ENCODE data around the gene SALL1.

The SALL1 gene

GRCh38 chr16:51124896-51125295, 26.2 kb downstream of the SALL1 start:
- no peak for FAIRE-seq
- no peak for TF ChIP-seq POLR2A (IDR thresholded peaks at IDR 0.05; ENCODE audit: low read depth, low read length)
- no peak for TF ChIP-seq POLR2AphosphoS5 (IDR thresholded peaks at IDR 0.05; ENCODE audit: low read depth, low read length)
- no peak for TF ChIP-seq SPI1 (IDR thresholded peaks at IDR 0.05; ENCODE audit: low read depth, low read length)
- TF ChIP-seq PAX5 (IDR thresholded peaks at IDR 0.05; ENCODE audit: insufficient read depth, low read length, severe bottlenecking), result no peak
- TF ChIP-seq TAF1 (IDR thresholded peaks at IDR 0.05; ENCODE audit: low read depth, low read length), result no peak
- no peak for TF ChIP-seq POU2F2 (IDR thresholded peaks at IDR 0.05; ENCODE audit: low read depth, low read length)
- DNase-seq (ENCODE audit: insufficient read length, low spot score), result no peak

GRCh38 chr16:51121850-51122249, 29.2 kb downstream of the SALL1 start:
- TF ChIP-seq SPI1 (IDR thresholded peaks at IDR 0.05; ENCODE audit: low read depth, low read length) (no peak), POU2F2 (IDR thresholded peaks at IDR 0.05; ENCODE audit: low read depth, low read length) (no peak), POLR2A (IDR thresholded peaks at IDR 0.05; ENCODE audit: low read depth, low read length) (no peak), POLR2AphosphoS5 (IDR thresholded peaks at IDR 0.05; ENCODE audit: low read depth, low read length) (no peak), PAX5 (IDR thresholded peaks at IDR 0.05; ENCODE audit: insufficient read depth, low read length, severe bottlenecking) (no peak), TAF1 (IDR thresholded peaks at IDR 0.05; ENCODE audit: low read depth, low read length) (no peak)
- DNase-seq (ENCODE audit: insufficient read length, low spot score) (no peak), FAIRE-seq (no peak)

GRCh38 chr16:51120730-51121347, 30.2 kb downstream of the SALL1 start:
- TF ChIP-seq PAX5 (IDR thresholded peaks at IDR 0.05; ENCODE audit: insufficient read depth, low read length, severe bottlenecking) (no peak), POLR2A (IDR thresholded peaks at IDR 0.05; ENCODE audit: low read depth, low read length) (no peak), POLR2AphosphoS5 (IDR thresholded peaks at IDR 0.05; ENCODE audit: low read depth, low read length) (no peak), SPI1 (IDR thresholded peaks at IDR 0.05; ENCODE audit: low read depth, low read length) (no peak), TAF1 (IDR thresholded peaks at IDR 0.05; ENCODE audit: low read depth, low read length) (no peak), POU2F2 (IDR thresholded peaks at IDR 0.05; ENCODE audit: low read depth, low read length) (no peak)
- FAIRE-seq (no peak), DNase-seq (ENCODE audit: insufficient read length, low spot score) (no peak)

GRCh38 chr16:51119973-51120729, 30.9 kb downstream of the SALL1 start:
- no peak for DNase-seq (ENCODE audit: insufficient read length, low spot score)
- TF ChIP-seq TAF1 (IDR thresholded peaks at IDR 0.05; ENCODE audit: low read depth, low read length) (no peak), PAX5 (IDR thresholded peaks at IDR 0.05; ENCODE audit: insufficient read depth, low read length, severe bottlenecking) (no peak), POU2F2 (IDR thresholded peaks at IDR 0.05; ENCODE audit: low read depth, low read length) (no peak), SPI1 (IDR thresholded peaks at IDR 0.05; ENCODE audit: low read depth, low read length) (no peak), POLR2A (IDR thresholded peaks at IDR 0.05; ENCODE audit: low read depth, low read length) (no peak), POLR2AphosphoS5 (IDR thresholded peaks at IDR 0.05; ENCODE audit: low read depth, low read length) (no peak)
- FAIRE-seq, result no peak

GRCh38 chr16:51119556-51119955, 31.5 kb downstream of the SALL1 start:
- no peak for DNase-seq (ENCODE audit: insufficient read length, low spot score)
- FAIRE-seq, result no peak
- TF ChIP-seq TAF1 (IDR thresholded peaks at IDR 0.05; ENCODE audit: low read depth, low read length) (no peak), PAX5 (IDR thresholded peaks at IDR 0.05; ENCODE audit: insufficient read depth, low read length, severe bottlenecking) (no peak), POLR2AphosphoS5 (IDR thresholded peaks at IDR 0.05; ENCODE audit: low read depth, low read length) (no peak), POU2F2 (IDR thresholded peaks at IDR 0.05; ENCODE audit: low read depth, low read length) (no peak)

- no peak for DNase-seq (ENCODE audit: insufficient read length, low spot score)
- FAIRE-seq, result no peak
- TF ChIP-seq SPI1 (IDR thresholded peaks at IDR 0.05; ENCODE audit: low read depth, low read length) (no peak), POU2F2 (IDR thresholded peaks at IDR 0.05; ENCODE audit: low read depth, low read length) (no peak), POLR2AphosphoS5 (IDR thresholded peaks at IDR 0.05; ENCODE audit: low read depth, low read length) (no peak), TAF1 (IDR thresholded peaks at IDR 0.05; ENCODE audit: low read depth, low read length) (no peak), POLR2A (IDR thresholded peaks at IDR 0.05; ENCODE audit: low read depth, low read length) (no peak)
These were observed 34.7 kb downstream of the SALL1 start for GRCh38 chr16:51116353-51116752.

GRCh38 chr16:51114382-51114781, 36.7 kb downstream of the SALL1 start:
- no peak for DNase-seq (ENCODE audit: insufficient read length, low spot score)
- FAIRE-seq, result no peak
- no peak for TF ChIP-seq POLR2AphosphoS5 (IDR thresholded peaks at IDR 0.05; ENCODE audit: low read depth, low read length)
- no peak for TF ChIP-seq POU2F2 (IDR thresholded peaks at IDR 0.05; ENCODE audit: low read depth, low read length)
- TF ChIP-seq TAF1 (IDR thresholded peaks at IDR 0.05; ENCODE audit: low read depth, low read length), result no peak
- no peak for TF ChIP-seq PAX5 (IDR thresholded peaks at IDR 0.05; ENCODE audit: insufficient read depth, low read length, severe bottlenecking)
- no peak for TF ChIP-seq POLR2A (IDR thresholded peaks at IDR 0.05; ENCODE audit: low read depth, low read length)
- TF ChIP-seq SPI1 (IDR thresholded peaks at IDR 0.05; ENCODE audit: low read depth, low read length), result no peak

GRCh38 chr16:51113236-51114125, 37.6 kb downstream of the SALL1 start:
- TF ChIP-seq SPI1 (IDR thresholded peaks at IDR 0.05; ENCODE audit: low read depth, low read length) (no peak), TAF1 (IDR thresholded peaks at IDR 0.05; ENCODE audit: low read depth, low read length) (no peak), PAX5 (IDR thresholded peaks at IDR 0.05; ENCODE audit: insufficient read depth, low read length, severe bottlenecking) (no peak)
- no peak for DNase-seq (ENCODE audit: insufficient read length, low spot score)
- no peak for FAIRE-seq

- FAIRE-seq, result no peak
- TF ChIP-seq SPI1 (IDR thresholded peaks at IDR 0.05; ENCODE audit: low read depth, low read length) (no peak), TAF1 (IDR thresholded peaks at IDR 0.05; ENCODE audit: low read depth, low read length) (no peak), POU2F2 (IDR thresholded peaks at IDR 0.05; ENCODE audit: low read depth, low read length) (no peak), POLR2A (IDR thresholded peaks at IDR 0.05; ENCODE audit: low read depth, low read length) (no peak), PAX5 (IDR thresholded peaks at IDR 0.05; ENCODE audit: insufficient read depth, low read length, severe bottlenecking) (no peak), POLR2AphosphoS5 (IDR thresholded peaks at IDR 0.05; ENCODE audit: low read depth, low read length) (no peak)
- no peak for DNase-seq (ENCODE audit: insufficient read length, low spot score)
These were observed 38.7 kb downstream of the SALL1 start for GRCh38 chr16:51112323-51112722.
